ENCODE measurements around the gene WDR91.

The WDR91 gene

GRCh38 chr7:135215180-135215579 is 3.9 kb upstream of the WDR91 start:
- no peak for TF ChIP-seq ZNF274 (IDR thresholded peaks at IDR 0.05; ENCODE audit: low read depth, low read length)
- H3K4me3 ChIP-seq (ENCODE audit: low read length) = no peak overlapping the region

- H3K4me3 ChIP-seq (ENCODE audit: low read length) = no peak overlapping the region
- TF ChIP-seq ZNF274 (IDR thresholded peaks at IDR 0.05; ENCODE audit: low read depth, low read length) = no peak
Observed at GRCh38 chr7:135213831-135214230, 2.5 kb upstream of the WDR91 start.

DNA sequence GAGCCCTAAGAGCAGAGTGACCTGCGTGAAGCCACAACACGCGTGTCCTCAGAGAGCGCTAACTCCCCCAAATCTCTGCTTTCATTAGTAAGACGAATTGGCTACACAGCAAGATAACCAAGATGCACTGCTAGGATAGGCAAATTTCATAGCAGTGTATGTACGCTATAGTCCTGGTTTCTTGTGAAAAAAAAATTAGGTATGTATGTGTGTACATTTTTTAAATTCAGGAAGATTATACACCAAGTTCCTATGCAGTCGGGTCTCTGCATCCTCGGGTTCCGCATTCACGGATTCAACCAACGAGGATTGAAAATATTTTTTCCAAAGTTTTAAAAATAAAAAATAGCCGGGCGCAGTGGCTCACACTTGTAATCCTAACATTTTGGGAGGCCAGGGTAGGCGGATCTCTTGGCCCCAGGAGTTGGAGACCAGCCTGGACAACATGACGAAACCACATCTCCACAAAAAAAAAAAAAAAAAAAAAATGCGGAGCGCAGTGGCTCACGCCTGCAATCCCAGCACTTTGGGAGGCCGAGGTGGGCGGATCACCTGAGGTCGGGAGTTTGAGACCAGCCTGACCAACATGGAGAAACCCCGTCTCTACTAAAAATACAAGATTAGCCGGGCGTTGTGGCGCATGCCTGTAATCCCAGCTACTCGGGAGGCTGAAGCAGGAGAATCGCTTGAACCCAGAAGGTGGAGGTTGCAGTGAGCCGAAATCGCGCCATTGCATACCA is 790 bp upstream of the WDR91 start:
- peak overlapping the region; percentile 96 for H3K4me3 ChIP-seq (ENCODE audit: low read length)

- no peak for TF ChIP-seq ZNF274 (IDR thresholded peaks at IDR 0.05; ENCODE audit: low read depth, low read length)
Observed at GRCh38 chr7:135210888-135211178, 493 bp downstream of the WDR91 start.

GRCh38 chr7:135209225-135209834 is 2.0 kb downstream of the WDR91 start:
- no peak for TF ChIP-seq ZNF274 (IDR thresholded peaks at IDR 0.05; ENCODE audit: low read depth, low read length)
- H3K4me3 ChIP-seq (ENCODE audit: low read length) = peak overlapping the region; percentile 97

More at GRCh38 chr7:135210888-135211178, 493 bp downstream of the WDR91 start:
- peak overlapping the region; percentile 97 for H3K4me3 ChIP-seq (ENCODE audit: low read length)

- no peak for TF ChIP-seq ZNF274 (IDR thresholded peaks at IDR 0.05; ENCODE audit: low read depth, low read length)
Observed at GRCh38 chr7:135208102-135208793, 3.1 kb downstream of the WDR91 start.

DNA sequence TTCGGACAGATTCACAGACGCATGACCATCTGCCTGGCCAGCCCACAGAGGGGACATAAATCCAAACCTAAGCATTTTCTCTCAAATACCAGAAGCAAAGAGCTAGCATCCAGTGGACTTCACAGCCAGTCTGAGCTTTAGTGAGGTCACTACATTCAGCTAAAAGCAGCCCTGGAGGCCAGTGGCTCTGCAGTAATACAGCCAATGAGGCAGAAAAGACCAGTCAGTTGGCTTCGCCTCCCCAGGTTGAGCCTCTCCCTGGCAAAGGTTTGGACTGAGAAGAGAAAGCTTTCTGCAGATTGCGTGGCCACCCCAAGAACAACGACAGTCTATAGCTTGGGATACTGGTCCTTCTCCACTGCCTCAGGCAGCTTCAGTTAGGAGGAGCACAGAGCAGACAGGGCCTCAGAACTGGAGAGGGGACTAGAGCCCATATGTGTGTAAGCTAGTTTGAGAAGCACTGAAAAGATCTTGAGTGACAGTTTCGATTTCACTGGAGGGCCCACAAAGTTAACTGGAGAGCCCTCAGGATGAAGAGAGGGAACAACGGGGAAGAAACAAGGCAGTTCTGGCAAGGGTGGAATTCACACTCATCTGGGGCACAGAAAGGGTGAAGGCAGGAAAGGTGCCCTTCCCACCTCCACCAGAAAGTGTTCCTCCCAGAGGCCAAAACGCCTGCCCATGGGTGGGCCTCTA is 3.8 kb downstream of the WDR91 start:
- no peak for TF ChIP-seq ZNF274 (IDR thresholded peaks at IDR 0.05; ENCODE audit: low read depth, low read length)
- peak overlapping the region; percentile 7; the same call in 1 of the 2 replicates for H3K4me3 ChIP-seq (ENCODE audit: low read length)

More at GRCh38 chr7:135208102-135208793, 3.1 kb downstream of the WDR91 start:
- H3K4me3 ChIP-seq (ENCODE audit: low read length) = peak overlapping the region; percentile 27; the same call in 1 of the 2 replicates

DNA sequence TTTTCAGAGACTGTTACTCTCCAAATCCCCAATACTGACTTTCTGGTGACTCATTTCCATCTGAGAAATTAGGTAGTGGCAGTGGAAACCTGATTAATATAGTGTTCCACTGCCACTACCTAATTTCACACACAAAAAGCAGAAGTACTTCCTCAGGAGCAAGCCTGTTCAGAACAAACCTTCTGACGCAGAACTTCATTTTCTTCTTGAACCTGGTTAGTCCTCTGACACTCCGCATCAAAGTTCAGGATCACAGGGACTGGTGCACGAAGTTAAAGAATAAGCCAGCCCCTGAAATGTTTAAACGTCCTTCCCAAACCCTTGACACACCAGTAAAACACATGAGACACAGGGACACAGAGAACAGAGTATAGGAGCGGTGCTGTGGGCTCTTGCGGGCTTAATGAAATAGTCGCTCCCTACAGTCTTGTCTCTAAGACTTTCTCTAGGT is 4.4 kb downstream of the WDR91 start:
- no peak for TF ChIP-seq ZNF274 (IDR thresholded peaks at IDR 0.05; ENCODE audit: low read depth, low read length)
- peak overlapping the region; percentile 7; the same call in 1 of the 2 replicates for H3K4me3 ChIP-seq (ENCODE audit: low read length)

DNA sequence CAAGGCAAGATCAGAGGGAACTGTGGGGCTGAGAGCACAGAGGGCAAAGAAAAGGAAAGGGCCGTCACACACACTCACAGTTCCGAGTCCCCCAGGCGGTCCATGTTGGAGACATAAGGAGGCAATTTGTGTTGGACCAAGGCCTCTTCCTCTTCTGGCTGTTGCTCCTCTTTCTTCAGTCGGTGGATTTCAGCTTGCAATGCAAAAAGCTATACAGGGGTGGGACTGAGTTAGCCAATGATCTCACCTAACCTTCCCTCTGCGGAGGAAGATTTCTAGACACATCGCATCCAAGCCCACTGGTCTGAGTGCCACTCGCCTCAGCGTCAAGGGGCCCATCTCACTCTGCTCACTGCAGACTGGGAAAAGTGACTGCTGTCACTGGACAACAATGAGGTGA is 5.5 kb downstream of the WDR91 start:
- H3K4me3 ChIP-seq (ENCODE audit: low read length) = no peak overlapping the region
- no peak for TF ChIP-seq ZNF274 (IDR thresholded peaks at IDR 0.05; ENCODE audit: low read depth, low read length)

DNA sequence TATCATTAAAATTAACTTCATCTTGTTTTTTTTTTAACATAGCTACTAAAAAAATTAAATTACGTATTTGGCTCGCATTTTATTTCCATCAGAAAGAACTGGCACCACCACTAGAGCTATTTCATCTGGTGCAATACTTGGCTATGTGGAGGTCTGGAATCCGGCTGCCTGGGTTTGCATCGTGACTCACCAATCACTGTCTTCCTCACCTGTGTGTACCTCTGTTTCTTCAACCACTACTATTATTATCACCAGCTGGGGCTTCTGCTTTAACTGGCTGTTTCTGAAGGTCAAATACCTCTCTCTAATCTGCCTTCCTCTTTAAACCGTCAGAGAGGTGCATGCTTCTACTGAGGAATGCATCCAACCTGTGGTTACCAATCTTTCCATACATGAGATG is 6.5 kb downstream of the WDR91 start:
- TF ChIP-seq ZNF274 (IDR thresholded peaks at IDR 0.05; ENCODE audit: low read depth, low read length) = no peak
- H3K4me3 ChIP-seq (ENCODE audit: low read length) = no peak overlapping the region

GRCh38 chr7:135204341-135204749 is 7.0 kb downstream of the WDR91 start:
- H3K4me3 ChIP-seq (ENCODE audit: low read length) = no peak overlapping the region
- no peak for TF ChIP-seq ZNF274 (IDR thresholded peaks at IDR 0.05; ENCODE audit: low read depth, low read length)

GRCh38 chr7:135201350-135201749 is 10.0 kb downstream of the WDR91 start:
- TF ChIP-seq ZNF274 (IDR thresholded peaks at IDR 0.05; ENCODE audit: low read depth, low read length) = no peak
- H3K4me3 ChIP-seq (ENCODE audit: low read length) = no peak overlapping the region

GRCh38 chr7:135200821-135201331 is 10.4 kb downstream of the WDR91 start:
- TF ChIP-seq ZNF274 (IDR thresholded peaks at IDR 0.05; ENCODE audit: low read depth, low read length) = no peak
- no peak overlapping the region for H3K4me3 ChIP-seq (ENCODE audit: low read length)

DNA sequence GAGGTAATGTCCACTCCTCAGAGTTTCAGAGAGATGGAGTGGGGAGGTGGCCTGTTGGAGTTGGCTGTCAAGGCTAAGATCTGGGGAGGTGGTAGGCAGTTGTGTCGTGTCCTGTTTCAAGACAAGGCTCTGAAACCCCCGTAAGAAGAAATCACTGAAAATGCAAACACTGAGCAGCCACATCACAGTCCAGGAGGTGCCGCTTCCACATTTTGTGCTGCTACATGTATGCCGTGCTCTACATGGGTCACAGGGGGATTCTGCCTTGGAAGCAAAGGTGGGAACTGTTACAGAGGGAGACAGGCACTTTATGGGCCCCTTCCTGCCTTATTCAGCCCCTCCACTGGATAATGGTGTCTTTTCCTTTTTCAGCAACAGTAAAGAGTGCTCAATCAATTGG is 11.9 kb downstream of the WDR91 start:
- TF ChIP-seq ZNF274 (IDR thresholded peaks at IDR 0.05; ENCODE audit: low read depth, low read length) = no peak
- no peak overlapping the region for H3K4me3 ChIP-seq (ENCODE audit: low read length)

Measured in GM08714 (cell line).